ENCODE measurements around the gene LDLRAD3.

Gene LDLRAD3

DNA sequence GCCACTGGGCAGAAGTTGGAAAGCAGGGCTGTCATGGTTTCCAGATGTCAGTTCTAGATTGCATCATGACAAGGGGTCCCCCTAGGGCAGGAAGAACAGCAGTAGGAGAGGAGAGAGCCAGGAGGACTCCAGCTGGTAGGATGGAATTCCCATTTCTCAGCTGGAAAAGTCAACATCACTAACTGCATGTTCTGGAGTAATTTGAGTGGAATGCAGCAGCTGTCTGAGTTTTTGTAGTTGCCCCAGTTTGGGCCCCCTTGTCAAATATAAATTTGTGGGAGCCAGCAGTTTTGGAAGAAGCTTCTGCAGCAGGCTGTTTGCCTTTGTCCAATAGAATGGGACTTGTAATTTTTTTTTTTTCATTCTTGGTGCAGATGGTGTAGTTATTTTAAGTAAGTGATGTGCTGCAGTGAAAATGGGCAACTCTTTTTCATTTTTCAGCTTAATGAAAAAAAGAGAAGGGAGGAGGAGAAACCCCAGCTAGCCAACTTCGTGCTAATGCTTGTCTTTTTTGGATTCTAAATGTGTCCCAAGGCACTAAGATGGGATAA lies 86.9 kb downstream of the LDLRAD3 start:
- TF ChIP-seq, protein P1, sequence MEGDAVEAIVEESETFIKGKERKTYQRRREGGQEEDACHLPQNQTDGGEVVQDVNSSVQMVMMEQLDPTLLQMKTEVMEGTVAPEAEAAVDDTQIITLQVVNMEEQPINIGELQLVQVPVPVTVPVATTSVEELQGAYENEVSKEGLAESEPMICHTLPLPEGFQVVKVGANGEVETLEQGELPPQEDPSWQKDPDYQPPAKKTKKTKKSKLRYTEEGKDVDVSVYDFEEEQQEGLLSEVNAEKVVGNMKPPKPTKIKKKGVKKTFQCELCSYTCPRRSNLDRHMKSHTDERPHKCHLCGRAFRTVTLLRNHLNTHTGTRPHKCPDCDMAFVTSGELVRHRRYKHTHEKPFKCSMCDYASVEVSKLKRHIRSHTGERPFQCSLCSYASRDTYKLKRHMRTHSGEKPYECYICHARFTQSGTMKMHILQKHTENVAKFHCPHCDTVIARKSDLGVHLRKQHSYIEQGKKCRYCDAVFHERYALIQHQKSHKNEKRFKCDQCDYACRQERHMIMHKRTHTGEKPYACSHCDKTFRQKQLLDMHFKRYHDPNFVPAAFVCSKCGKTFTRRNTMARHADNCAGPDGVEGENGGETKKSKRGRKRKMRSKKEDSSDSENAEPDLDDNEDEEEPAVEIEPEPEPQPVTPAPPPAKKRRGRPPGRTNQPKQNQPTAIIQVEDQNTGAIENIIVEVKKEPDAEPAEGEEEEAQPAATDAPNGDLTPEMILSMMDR (IDR thresholded peaks at IDR 0.05) = no peak
- TF ChIP-seq ZFX (IDR thresholded peaks at IDR 0.05; ENCODE audit: borderline replicate concordance) = no peak
- H3K27ac ChIP-seq = no peak overlapping the region

DNA sequence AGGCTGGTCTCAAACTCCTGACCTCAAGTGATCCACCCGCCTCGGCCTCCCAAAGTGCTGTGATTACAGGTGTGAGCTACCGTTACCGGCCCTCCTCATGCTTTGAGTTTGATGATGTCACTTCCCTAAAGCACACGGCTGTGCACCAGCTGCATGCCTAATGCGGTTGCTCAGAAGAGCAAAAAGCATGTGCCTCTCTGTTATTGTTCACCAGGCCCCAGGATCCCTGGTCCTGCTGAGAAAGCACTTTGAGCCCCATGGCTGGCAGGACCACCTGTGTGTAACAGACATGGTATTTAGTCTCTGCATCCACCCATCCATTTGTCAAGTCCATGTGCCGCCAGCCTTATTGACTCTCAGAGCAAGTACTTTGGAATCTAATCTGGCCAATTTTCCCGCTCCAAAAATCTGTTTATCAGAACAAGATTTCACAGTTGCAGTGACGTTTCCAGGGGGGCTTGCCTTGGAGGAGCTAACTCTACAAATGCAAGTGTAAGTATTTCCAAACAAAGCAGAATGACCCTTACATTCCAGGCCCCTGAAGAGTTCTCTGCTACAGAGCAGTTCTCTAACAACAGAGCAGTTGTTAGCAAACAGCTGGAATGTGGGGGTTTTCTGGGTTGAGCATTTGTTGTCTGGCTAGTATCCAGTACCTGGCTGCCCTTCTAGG lies 89.4 kb downstream of the LDLRAD3 start:
- TF ChIP-seq, protein P1 (IDR thresholded peaks at IDR 0.05) = no peak
- TF ChIP-seq ZFX (IDR thresholded peaks at IDR 0.05; ENCODE audit: borderline replicate concordance) = no peak
- H3K27ac ChIP-seq = no peak overlapping the region

DNA sequence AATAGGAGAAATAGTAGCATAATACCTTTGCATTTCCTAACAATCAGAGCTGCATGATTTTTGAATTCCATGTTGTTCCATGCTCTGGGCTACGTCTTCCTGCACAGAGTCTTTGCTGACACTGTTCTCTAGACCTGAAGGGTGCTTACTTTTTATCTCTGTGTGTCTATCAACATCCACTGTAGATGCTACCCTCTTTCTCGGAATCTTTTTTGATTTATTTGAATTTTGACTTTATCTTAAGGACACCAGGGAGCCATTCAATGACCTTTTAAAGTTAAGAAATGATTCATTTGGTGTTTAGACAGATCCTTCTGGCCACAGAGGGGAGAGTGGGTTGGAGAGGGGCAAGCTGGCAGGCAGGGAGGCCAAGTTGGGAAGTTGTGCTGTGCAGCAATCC lies 90.1 kb downstream of the LDLRAD3 start:
- no peak overlapping the region for H3K27ac ChIP-seq
- TF ChIP-seq, protein P1 (IDR thresholded peaks at IDR 0.05) = no peak
- no peak for TF ChIP-seq ZFX (IDR thresholded peaks at IDR 0.05; ENCODE audit: borderline replicate concordance)

DNA sequence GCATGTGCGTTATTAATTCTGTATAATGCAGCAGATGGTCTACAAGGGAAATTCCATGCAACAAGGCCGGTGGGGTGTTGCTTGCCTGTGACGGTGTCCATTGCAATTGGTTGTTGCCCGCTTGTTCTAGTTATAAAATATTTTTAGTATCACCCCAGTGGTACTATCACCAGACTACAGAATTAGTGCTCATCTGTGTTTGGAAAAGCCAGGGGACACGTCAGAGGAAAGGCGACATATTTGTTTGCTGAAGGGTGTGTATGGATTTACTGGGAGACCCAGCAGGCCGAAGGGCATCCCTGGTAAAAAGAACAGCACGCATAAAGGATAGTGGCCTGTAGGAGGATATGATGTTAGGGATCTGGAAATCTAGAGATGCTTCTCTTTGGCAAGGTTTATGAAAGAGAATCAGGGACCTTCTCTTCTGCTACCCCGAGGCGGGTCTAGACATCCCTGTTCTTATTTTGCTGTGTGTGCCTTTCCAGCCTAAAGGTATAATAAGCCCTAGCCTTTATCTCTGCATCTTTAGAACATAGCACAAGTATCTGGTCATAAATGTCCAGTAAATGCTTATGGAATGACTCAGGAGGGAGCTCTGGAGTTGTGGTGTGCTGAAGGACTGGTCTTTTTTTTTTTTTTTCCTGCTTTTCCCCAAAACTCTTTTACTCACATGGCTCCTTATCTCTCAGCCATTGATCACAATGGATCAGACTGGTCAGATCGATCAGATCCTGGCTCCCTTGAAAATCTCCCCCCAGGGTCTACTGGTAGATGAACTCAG lies 90.9 kb downstream of the LDLRAD3 start:
- no peak overlapping the region for H3K27ac ChIP-seq

DNA sequence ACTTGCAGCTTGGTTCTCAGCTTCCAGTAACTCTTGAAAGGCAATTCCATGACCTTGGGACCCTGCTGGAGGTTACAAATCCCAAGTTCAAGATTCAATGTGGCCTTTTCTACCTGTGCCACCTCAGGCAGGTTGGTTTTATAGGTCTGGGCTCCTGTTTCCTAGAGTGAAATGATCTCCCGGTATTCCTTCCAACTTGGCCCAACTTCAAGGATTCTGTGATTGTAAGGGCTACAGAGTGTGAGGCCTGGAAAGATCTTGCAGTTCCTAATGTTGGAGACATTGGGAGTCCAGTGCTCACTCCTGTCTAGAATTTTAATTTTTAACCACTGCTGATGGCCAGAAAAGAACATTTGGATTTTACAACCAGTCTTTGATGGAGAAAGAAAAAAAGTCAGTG lies 91.6 kb downstream of the LDLRAD3 start:
- TF ChIP-seq, protein P1 (IDR thresholded peaks at IDR 0.05) = no peak
- TF ChIP-seq ZFX (IDR thresholded peaks at IDR 0.05; ENCODE audit: borderline replicate concordance) = no peak
- no peak overlapping the region for H3K27ac ChIP-seq

More for the DNA sequence above, 90.9 kb downstream of the LDLRAD3 start:
- TF ChIP-seq ZFX (IDR thresholded peaks at IDR 0.05; ENCODE audit: borderline replicate concordance) = no peak
- TF ChIP-seq, protein P1 (IDR thresholded peaks at IDR 0.05) = no peak

DNA sequence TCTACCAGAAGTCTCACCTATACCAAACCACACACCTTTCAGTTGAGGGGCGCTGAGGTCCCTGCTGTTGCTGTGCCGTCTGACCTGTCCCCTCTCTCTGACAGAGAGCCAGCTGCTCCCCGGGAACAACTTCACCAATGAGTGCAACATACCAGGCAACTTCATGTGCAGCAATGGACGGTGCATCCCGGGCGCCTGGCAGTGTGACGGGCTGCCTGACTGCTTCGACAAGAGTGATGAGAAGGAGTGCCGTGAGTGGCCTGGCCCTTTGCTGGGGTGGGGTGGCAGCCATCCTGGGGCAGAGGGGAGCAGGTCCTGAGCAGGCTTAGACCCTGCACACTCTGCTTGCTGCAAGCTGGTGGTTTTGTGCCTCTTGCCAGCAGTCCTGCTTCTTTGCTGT lies 92.1 kb downstream of the LDLRAD3 start:
- H3K27ac ChIP-seq = no peak overlapping the region
- no peak for TF ChIP-seq ZFX (IDR thresholded peaks at IDR 0.05; ENCODE audit: borderline replicate concordance)
- TF ChIP-seq, protein P1 (IDR thresholded peaks at IDR 0.05) = no peak

DNA sequence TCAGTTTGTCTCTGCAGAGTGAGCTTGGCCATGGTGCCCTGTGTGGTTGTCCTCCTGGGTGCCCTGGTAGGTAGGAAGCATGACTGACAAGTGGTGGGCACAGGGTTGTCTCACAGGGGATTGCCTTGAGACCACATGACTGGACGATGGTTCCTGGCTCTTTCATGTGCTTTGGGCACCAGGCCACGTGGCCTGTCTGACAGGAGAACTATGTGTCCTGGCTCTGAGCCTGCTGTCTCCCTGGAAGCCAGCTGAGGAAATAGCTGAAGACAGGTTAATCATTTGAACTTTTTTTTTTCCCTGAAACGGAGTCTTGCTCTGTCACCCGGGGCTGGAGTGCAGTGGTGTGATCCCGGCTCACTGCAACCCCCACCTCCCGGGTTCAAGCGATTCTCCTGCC lies 93.2 kb downstream of the LDLRAD3 start:
- H3K27ac ChIP-seq = no peak overlapping the region
- TF ChIP-seq, protein P1 (IDR thresholded peaks at IDR 0.05) = no peak
- no peak for TF ChIP-seq ZFX (IDR thresholded peaks at IDR 0.05; ENCODE audit: borderline replicate concordance)

Measured in 22Rv1 (cell line).